HepG2 (cell line): ENCODE results near the gene ADAMTS18. TPM values are rescaled to one million over a fixed set of nuclear protein-coding genes. Genes with fewer than 3 reads are reported as not detected.

Experiments used
- ATAC-seq: fragments of 200-7000 bp; cut with Tn5 transposase; 3 replicates; pipeline ENCODE4 v1.9.1; 2020; ENCODE audit warnings: mild to moderate bottlenecking, moderate library complexity
- BruUV-seq: library from RNA; stranded (reverse); fragments of 400-500 nt; replicated peaks from 2 replicates; lab custom pipeline; 2021; lab: Mats Ljungman, UMichigan
- CTCF ChIA-PET: fragments of 300-600 bp; formaldehyde crosslinking; extraction: SDS; loops from one replicate; lab custom pipeline; 2021; ENCODE audit warnings: low total read pairs, inconsistent platforms, low intra/inter-chr PET ratio; lab: Yijun Ruan, JAX
- POLR2A ChIA-PET: fragments of 350-600 bp; sonication (Branson Sonifier 250); formaldehyde crosslinking; loops from one replicate; lab custom pipeline; 2020; ENCODE audit warnings: antibody characterized with exemption, inconsistent platforms; lab: Yijun Ruan, JAX
- DNase-seq: peaks from one replicate; pipeline ENCODE4 v3.0.0-alpha.2; 2015; ENCODE audit warnings: low spot score
- FAIRE-seq: peaks from 3 replicates; lab custom pipeline; 2011; peaks lifted over from hg19 to GRCh38; lab: Jason Lieb, UNC
- H2AFZ ChIP-seq: one replicate; pipeline ENCODE4 v1.6.1; 2011; ENCODE audit warnings: low read length, inconsistent platforms
- H3K27ac ChIP-seq: fragments of 300-600 bp; 3 replicates; pipeline ENCODE4 v1.8.0; 2011; ENCODE audit warnings: mixed run types, mild to moderate bottlenecking, mixed read lengths, low read length, inconsistent platforms; ENCODE audit not compliant: insufficient read depth; ENCODE audit errors: extremely low read length
- H3K27me3 ChIP-seq, 2 experiments: fragments of 200-600 bp in 1 of 2; 2 replicates in 1 of 2; 3 replicates in 1 of 2; pipeline versions ENCODE4 v1.6.0 to v1.8.0; 2011; ENCODE audit warnings: low read length in 2 of 2, mild to moderate bottlenecking in 2 of 2, moderate library complexity in 2 of 2, inconsistent platforms in 1 of 2; ENCODE audit not compliant: insufficient read depth in 2 of 2, control insufficient read depth in 1 of 2
- H3K36me3 ChIP-seq, 2 experiments: fragments of 200-600 bp in 1 of 2; replicated peaks in 1 of 2; 2 replicates in 1 of 2; 3 replicates in 1 of 2; pipeline versions ENCODE4 v1.5.1 to v1.8.0; 2011; ENCODE audit warnings: low read length in 2 of 2, inconsistent platforms in 1 of 2; ENCODE audit not compliant: insufficient read depth in 2 of 2, control insufficient read depth in 1 of 2
- H3K4me1 ChIP-seq: 2 replicates; pipeline ENCODE4 v1.5.1; 2012; ENCODE audit warnings: low read length, inconsistent platforms; ENCODE audit not compliant: insufficient read depth
- H3K4me2 ChIP-seq: 2 replicates; pipeline ENCODE4 v1.6.0; 2011; ENCODE audit warnings: low read depth, low read length, inconsistent platforms
- H3K4me3 ChIP-seq, 3 experiments: fragments of 200-600 bp in 1 of 3; sonication (generic), shearing (Covaris generic) in 1 of 3; replicated peaks in 1 of 3; 2 replicates each; pipeline ENCODE4 v1.5.1; 2011 to 2016; ENCODE audit warnings: low read length in 3 of 3, inconsistent platforms in 2 of 3, low read depth in 2 of 3, mild to moderate bottlenecking in 2 of 3, control low read depth in 1 of 3, mixed read lengths in 1 of 3; ENCODE audit not compliant: insufficient read depth in 1 of 3
- H3K79me2 ChIP-seq: one replicate; pipeline ENCODE4 v1.6.1; 2011; ENCODE audit warnings: low read length, inconsistent platforms; ENCODE audit not compliant: insufficient read depth
- H3K9ac ChIP-seq: 2 replicates; pipeline ENCODE4 v1.6.0; 2011; ENCODE audit warnings: mild to moderate bottlenecking, low read depth, low read length, inconsistent platforms; ENCODE audit not compliant: insufficient read depth
- H3K9me3 ChIP-seq: 2 replicates; pipeline ENCODE4 v1.5.1; 2012; ENCODE audit warnings: mild to moderate bottlenecking, low read length
- H4K20me1 ChIP-seq: 2 replicates; pipeline ENCODE4 v1.6.0; 2011; ENCODE audit warnings: inconsistent platforms, mild to moderate bottlenecking, low read length, moderate library complexity; ENCODE audit not compliant: insufficient read depth
- ATF7 ChIP-seq, 2 experiments: fragments of 450-650 bp in 1 of 2; sonication (generic) in 1 of 2; formaldehyde crosslinking in 1 of 2; IDR thresholded peaks; 2 replicates each; pipeline versions ENCODE4 v1.4.0 to v1.6.1; 2016 to 2020; ENCODE audit warnings: antibody characterized with exemption in 1 of 2, mild to moderate bottlenecking in 1 of 2, missing genetic modification reagents in 1 of 2
- HMGXB4 ChIP-seq, 2 experiments: sonication (generic) in 1 of 2; formaldehyde crosslinking in 1 of 2; IDR thresholded peaks; 2 replicates each; pipeline versions ENCODE4 v1.4.0 to v1.6.1; 2018 to 2020; ENCODE audit warnings: missing genetic modification reagents in 2 of 2, borderline replicate concordance in 1 of 2, low read depth in 1 of 2, mild to moderate bottlenecking in 1 of 2, missing biosample characterization in 1 of 2
- KLF9 ChIP-seq: IDR thresholded peaks from 2 replicates; pipeline ENCODE4 v1.6.1; 2016; ENCODE audit warnings: low read depth
- ZBTB7B ChIP-seq: sonication (generic); formaldehyde crosslinking; IDR thresholded peaks from 2 replicates; pipeline ENCODE4 v1.4.0; 2020; ENCODE audit warnings: missing genetic modification reagents
- ZNF407 ChIP-seq: sonication (generic); formaldehyde crosslinking; IDR thresholded peaks from one replicate; pipeline ENCODE4 v1.5.1; 2020; ENCODE audit warnings: mild to moderate bottlenecking, missing genetic modification reagents; ENCODE audit errors: not compliant biosample characterization
- ZNF431 ChIP-seq: sonication (generic); formaldehyde crosslinking; IDR thresholded peaks from 2 replicates; pipeline ENCODE4 v1.9.0; 2022; ENCODE audit warnings: missing genetic modification reagents, low read depth, mild to moderate bottlenecking, borderline replicate concordance
- WGBS: methylation state at CpG from one replicate; pipeline ENCODE4 v1.1.6; 2017; ENCODE audit warnings: low lambda C conversion rate; 5-methylcytosine and 5-hydroxymethylcytosine counted together
- in situ Hi-C: cut with HindIII; loops from 2 replicates; pipeline ENCODE4 v1.10.0; 2017; ENCODE audit warnings: low pct_unique_long_range_greater_than_20kb; ENCODE audit not compliant: extremely low pct_ligation_motif_present
- intact Hi-C: fragments of 100-400 bp; cut with micrococcal nuclease; formaldehyde crosslinking; loops from one replicate; pipeline ENCODE4 v1.10.0; 2022; ENCODE audit not compliant: unreplicated experiment
- polyA plus RNA-seq, 8 experiments: library from polyadenylated mRNA; depleted of rRNA in 3 of 8; stranded (reverse) in 7 of 8; unstranded in 1 of 8; fragments of >200 nt; fragmentation: Illumina TruSeq in 4 of 8; extraction: Trizol in 4 of 8; gene quantifications; 2 replicates each; pipeline versions ENCODE4 v1.2.1 to v1.2.3, GENCODE V29; 2011 to 2016; ENCODE audit warnings: low read depth in 4 of 8, missing spikeins in 1 of 8, mixed read lengths in 1 of 8; ENCODE audit not compliant: insufficient read depth in 1 of 8
- total RNA-seq, 5 experiments: library from RNA; depleted of rRNA; stranded (reverse); fragments of >200 nt; fragmentation: Illumina TruSeq; extraction: Trizol; gene quantifications; 2 replicates each; pipeline ENCODE4 v1.2.3, GENCODE V29; 2016; ENCODE audit warnings: low read depth in 1 of 5

Gene ADAMTS18
- total and polyA plus RNA-seq, 2 of the 13 experiments (the other 11 are each of a cell fraction or from before 2014, with no cell fraction given): 0.01 TPM; not detected in 1

- ATAC-seq (no peak), FAIRE-seq (no peak), DNase-seq (no peak)
- peaks cover 0 to 9% of the 10 kb centered on the region in 2 experiments; a peak in 1 of 5 replicates for H3K27me3 ChIP-seq
- BruUV-seq: no TSS peak
- in situ Hi-C loops: no loop called here
- H3K27ac ChIP-seq: no peak overlapping the region
- H4K20me1 ChIP-seq: no peaks in the 10 kb centered on the region
- no peak overlapping the region for H3K4me3 ChIP-seq
- H3K4me1 ChIP-seq: no peaks in the 10 kb centered on the region
- H2AFZ ChIP-seq: no peak overlapping the region
- no peak overlapping the region for H3K4me2 ChIP-seq
- TF ChIP-seq ATF7 (IDR thresholded peaks at IDR 0.05): 0 out of 2 replicates have a peak, but pooled peaks have one; percentile 5
- no peak for TF ChIP-seq ATF7 (CRISPR knock-in tag; IDR thresholded peaks at IDR 0.05)
- TF ChIP-seq ZNF431: no peak
- H3K36me3 ChIP-seq: no peaks in the 10 kb centered on the region
- H3K9me3 ChIP-seq: no peaks in the 10 kb centered on the region
- ChIA-PET POLR2A (no interaction called here), CTCF (no interaction called here)
- WGBS: 0% methylated on average over 2 of the region's 2 CpGs
- no peak overlapping the region for H3K9ac ChIP-seq
- intact Hi-C loops: no loop called here
- H3K79me2 ChIP-seq: no peaks in the 10 kb centered on the region
These were observed 117.8 kb downstream of the ADAMTS18 start for GRCh38 chr16:77317059-77317458.

- Histone ChIP-seq H3K36me3 (no peaks in the 10 kb centered on the region), H3K9me3 (no peaks in the 10 kb centered on the region), H3K9ac (no peak overlapping the region), H3K27ac (no peak overlapping the region), H3K4me3 (no peak overlapping the region), H2AFZ (no peak overlapping the region), H4K20me1 (no peaks in the 10 kb centered on the region), H3K4me2 (no peak overlapping the region), H3K79me2 (no peaks in the 10 kb centered on the region), H3K27me3 (peaks cover 0 to 12% of the 10 kb centered on the region in 2 experiments; a peak in 2 of 5 replicates), H3K4me1 (no peaks in the 10 kb centered on the region)
- BruUV-seq: no TSS peak
- ChIA-PET CTCF (no interaction called here), POLR2A (no interaction called here)
- FAIRE-seq (no peak), DNase-seq (no peak), ATAC-seq (no peak)
- in situ Hi-C loops: no loop called here
- TF ChIP-seq ZBTB7B (CRISPR knock-in tag) (no peak), ZNF407 (no peak), ATF7 (IDR thresholded peaks at IDR 0.05) (peak; percentile 83), ATF7 (CRISPR knock-in tag; IDR thresholded peaks at IDR 0.05) (no peak), HMGXB4 (CRISPR knock-in tag; IDR thresholded peaks at IDR 0.05; ENCODE audit: borderline replicate concordance in 1 of 2, low read depth in 1 of 2) (no peak), KLF9 (CRISPR knock-in tag) (no peak)
- intact Hi-C loops: no loop called here
- 3% methylated on average over 1 of the region's 1 CpG for WGBS
These were observed 124.0 kb downstream of the ADAMTS18 start for GRCh38 chr16:77310877-77311276.
